SK-N-SH (cell line): Measurements from ENCODE around the gene RIMS4. TPM values are rescaled to one million over a fixed set of nuclear protein-coding genes. Genes with fewer than 3 reads are reported as not detected.

Experiments used
- CTCF ChIA-PET: fragments of 300-600, 350-600 bp; formaldehyde crosslinking; extraction: SDS; loops from one replicate; lab custom pipeline; 2021; lab: Yijun Ruan, JAX
- POLR2A ChIA-PET: fragments of 350-600 bp; sonication (Branson Sonifier 250); formaldehyde crosslinking; extraction: SDS; loops from one replicate; lab custom pipeline; 2020; ENCODE audit warnings: antibody characterized with exemption, inconsistent platforms; lab: Yijun Ruan, JAX
- DNase-seq: peaks from one replicate; pipeline ENCODE4 v3.0.0; 2012
- H2AFZ ChIP-seq: fragments of 200-600 bp; sonication (generic); 2 replicates; pipeline ENCODE4 v1.8.1; 2016; ENCODE audit warnings: antibody characterized with exemption, mild to moderate bottlenecking, low read depth
- H3F3A ChIP-seq: fragments of 200-600 bp; sonication (generic); replicated peaks from 2 replicates; pipeline ENCODE3; 2016; ENCODE audit warnings: antibody characterized with exemption, mild to moderate bottlenecking; ENCODE audit not compliant: insufficient read depth
- H3K27ac ChIP-seq, 2 experiments: fragments of 200-500 bp in 1 of 2; fragments of 200-600 bp in 1 of 2; sonication (Bioruptor generic) in 1 of 2; sonication (generic), shearing (Covaris generic) in 1 of 2; 2 replicates each; pipeline versions ENCODE4 v1.5.1 to v1.6.1; 2014 to 2016; ENCODE audit warnings: low read depth in 2 of 2, inconsistent platforms in 1 of 2, low read length in 1 of 2, mild to moderate bottlenecking in 1 of 2, mixed read lengths in 1 of 2
- H3K27me3 ChIP-seq: fragments of 200-600 bp; sonication (generic), shearing (Covaris generic); 2 replicates; pipeline ENCODE4 v1.6.1; 2016; ENCODE audit warnings: mixed run types; ENCODE audit not compliant: insufficient read depth
- H3K36me3 ChIP-seq, 2 experiments: fragments of 200-500 bp in 1 of 2; fragments of 200-600 bp in 1 of 2; sonication (Bioruptor generic) in 1 of 2; sonication (generic) in 1 of 2; replicated peaks in 1 of 2; 2 replicates each; pipeline versions ENCODE3 to v1.5.1; 2014 to 2016; ENCODE audit warnings: low read length in 1 of 2, mild to moderate bottlenecking in 1 of 2; ENCODE audit not compliant: insufficient read depth in 2 of 2, control insufficient read depth in 1 of 2
- H3K4me1 ChIP-seq, 2 experiments: fragments of 200-500 bp in 1 of 2; fragments of 200-600 bp in 1 of 2; sonication (Bioruptor generic) in 1 of 2; sonication (generic), shearing (Covaris generic) in 1 of 2; 2 replicates each; pipeline versions ENCODE4 v1.5.1 to v1.6.1; 2014 to 2016; ENCODE audit warnings: low read depth in 1 of 2, low read length in 1 of 2, mixed run types in 1 of 2; ENCODE audit not compliant: insufficient read depth in 2 of 2, control insufficient read depth in 1 of 2
- H3K4me2 ChIP-seq: fragments of 200-600 bp; sonication (generic), shearing (Covaris generic); 2 replicates; pipeline ENCODE4 v1.6.1; 2017; ENCODE audit warnings: mixed run types
- H3K4me3 ChIP-seq, 2 experiments: fragments of 200-500 bp in 1 of 2; fragments of 200-600 bp in 1 of 2; sonication (Bioruptor generic) in 1 of 2; sonication (generic), shearing (Covaris generic) in 1 of 2; 2 replicates each; pipeline versions ENCODE4 v1.5.1 to v1.8.1; 2014 to 2016; ENCODE audit warnings: low read depth in 2 of 2, inconsistent platforms in 1 of 2, low read length in 1 of 2, mild to moderate bottlenecking in 1 of 2, mixed read lengths in 1 of 2, moderate library complexity in 1 of 2
- H3K79me2 ChIP-seq: fragments of 200-600 bp; sonication (generic); 2 replicates; pipeline ENCODE4 v1.8.1; 2017; ENCODE audit warnings: mild to moderate bottlenecking; ENCODE audit not compliant: insufficient read depth
- H3K9ac ChIP-seq: fragments of 200-600 bp; sonication (generic); 2 replicates; pipeline ENCODE4 v1.6.1; 2017; ENCODE audit warnings: mixed run types
- H3K9me2 ChIP-seq: fragments of 200-600 bp; sonication (generic); 2 replicates; pipeline ENCODE4 v1.6.1; 2017; ENCODE audit warnings: mixed run types
- H3K9me3 ChIP-seq: fragments of 200-600 bp; sonication (generic); 2 replicates; pipeline ENCODE4 v1.6.1; 2017; ENCODE audit warnings: mixed run types, mild to moderate bottlenecking, moderate library complexity
- H4K20me1 ChIP-seq: fragments of 200-600 bp; sonication (generic); 2 replicates; pipeline ENCODE4 v1.6.1; 2017; ENCODE audit warnings: mild to moderate bottlenecking, mixed run types; ENCODE audit not compliant: insufficient read depth
- EP300 ChIP-seq, 2 experiments: IDR thresholded peaks; 2 replicates each; pipeline versions ENCODE4 v1.4.0 to v1.6.1; 2012; ENCODE audit warnings: borderline replicate concordance in 1 of 2, low read depth in 1 of 2, low read length in 1 of 2
- EZH2phosphoT487 ChIP-seq: fragments of 200-600 bp; sonication (generic); IDR thresholded peaks from 2 replicates; pipeline ENCODE4 v1.6.1; 2017; ENCODE audit warnings: low read depth, mixed run types, mild to moderate bottlenecking, antibody characterized with exemption, moderate library complexity, borderline replicate concordance
- FOXM1 ChIP-seq: IDR thresholded peaks from 2 replicates; pipeline ENCODE4 v1.4.0; 2012; ENCODE audit warnings: low read depth, mild to moderate bottlenecking
- GATA2 ChIP-seq: sonication (generic); formaldehyde crosslinking; IDR thresholded peaks from 2 replicates; pipeline ENCODE4 v1.5.0; 2020; ENCODE audit warnings: mild to moderate bottlenecking, missing genetic modification reagents
- MEF2A ChIP-seq: IDR thresholded peaks from 2 replicates; pipeline ENCODE4 v1.4.0; 2012; ENCODE audit warnings: low read depth, borderline replicate concordance
- NFIC ChIP-seq: IDR thresholded peaks from 2 replicates; pipeline ENCODE4 v1.4.0; 2012; ENCODE audit warnings: borderline replicate concordance
- POLR2AphosphoS5 ChIP-seq: IDR thresholded peaks from 2 replicates; pipeline ENCODE4 v1.6.1; 2012; ENCODE audit warnings: low read depth, low read length
- RCOR1 ChIP-seq: fragments of 150-350 bp; IDR thresholded peaks from 2 replicates; pipeline ENCODE4 v1.6.1; 2017; ENCODE audit warnings: antibody characterized with exemption, low read length
- RXRA ChIP-seq: IDR thresholded peaks from 2 replicates; pipeline ENCODE4 v1.4.0; 2012; ENCODE audit warnings: low read depth, mild to moderate bottlenecking, borderline replicate concordance
- SIN3A ChIP-seq: IDR thresholded peaks from 2 replicates; pipeline ENCODE4 v1.6.1; 2012; ENCODE audit warnings: low read depth, mild to moderate bottlenecking, low read length, moderate library complexity, borderline replicate concordance
- TCF12 ChIP-seq: IDR thresholded peaks from 2 replicates; pipeline ENCODE4 v1.4.0; 2012
- TEAD4 ChIP-seq: IDR thresholded peaks from 2 replicates; pipeline ENCODE4 v1.4.0; 2012; ENCODE audit warnings: mild to moderate bottlenecking, borderline replicate concordance; ENCODE audit not compliant: insufficient read depth
- YY1 ChIP-seq: IDR thresholded peaks from 2 replicates; pipeline ENCODE4 v1.4.0; 2012; ENCODE audit warnings: low read depth, mild to moderate bottlenecking
- WGBS: methylation state at CpG from one replicate; pipeline ENCODE4 v1.1.6; 2017; ENCODE audit warnings: low lambda C conversion rate; 5-methylcytosine and 5-hydroxymethylcytosine counted together
- polyA plus RNA-seq, 3 experiments: library from polyadenylated mRNA; depleted of rRNA; stranded (reverse); fragments of >200 nt; gene quantifications; 2 replicates each; pipeline ENCODE4 v1.2.3, GENCODE V29; 2012
- TF ChIP-seq, protein P1 (sequence below): fragments of 150-350 bp; IDR thresholded peaks from 2 replicates; pipeline ENCODE4 v1.6.1; 2017; ENCODE audit warnings: antibody characterized with exemption, low read length, low read depth, borderline replicate concordance
- TF ChIP-seq, protein P2 (sequence below): IDR thresholded peaks from 2 replicates; pipeline ENCODE4 v1.4.0; 2012; ENCODE audit warnings: low read depth, borderline replicate concordance

RIMS4 gene
- polyA plus RNA-seq, 1 of the 3 experiments (the other 2 are of a cell fraction), result 0.13 TPM

DNA sequence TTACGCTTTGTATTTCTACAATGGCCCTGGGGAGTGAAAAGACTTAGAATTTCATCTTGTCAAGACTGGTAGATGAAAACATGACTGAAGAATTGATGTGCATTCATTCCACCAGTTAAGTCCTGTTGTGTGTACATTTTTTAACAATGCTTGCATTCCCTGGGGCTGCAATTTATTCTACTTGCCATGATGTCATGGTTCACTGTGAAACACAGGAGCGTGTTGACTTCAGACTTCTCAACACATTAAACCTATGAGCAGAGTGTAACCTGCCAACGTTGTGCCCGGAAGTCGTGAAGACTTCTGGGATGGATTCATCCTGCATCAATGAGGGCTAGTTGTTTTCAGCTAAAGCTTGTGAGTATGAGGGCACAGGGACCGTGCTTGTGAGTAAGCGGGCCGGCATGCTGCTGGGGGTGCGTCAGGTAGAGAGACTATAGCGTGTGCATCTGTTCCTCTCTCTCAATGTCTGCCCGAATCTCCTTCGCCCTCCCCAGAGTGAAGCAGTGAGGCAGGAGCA, 26.3 kb upstream of the RIMS4 start:
- no peak overlapping the region for H2AFZ ChIP-seq
- H3K9me2 ChIP-seq, result no peaks in the 10 kb centered on the region
- no peak for TF ChIP-seq POLR2AphosphoS5
- H3K4me1 ChIP-seq, result no peaks in the 10 kb centered on the region; a peak in 1 of 4 replicates
- no peak overlapping the region for H3K27ac ChIP-seq
- no peaks in the 10 kb centered on the region for H3K9me3 ChIP-seq
- WGBS, result 66% methylated on average over 12 of the region's 12 CpGs
- H3K9ac ChIP-seq, result no peak overlapping the region
- no peaks in the 10 kb centered on the region for H3K79me2 ChIP-seq
- ChIA-PET CTCF (interaction anchor here (1.3 to 2.9 kb wide), 2 partner anchors 31 to 51 kb away, joined by 3 to 10 read pairs; no protein-coding TSS in a partner anchor), POLR2A (no interaction called here)
- no peak overlapping the region for H3K4me3 ChIP-seq
- no peaks in the 10 kb centered on the region for H3K36me3 ChIP-seq
- peaks cover 23% of the 10 kb centered on the region for H3K27me3 ChIP-seq
- H4K20me1 ChIP-seq, result no peaks in the 10 kb centered on the region
- no peaks in the 10 kb centered on the region for H3F3A ChIP-seq
- DNase-seq, result no peak
- H3K4me2 ChIP-seq, result no peak overlapping the region

DNA sequence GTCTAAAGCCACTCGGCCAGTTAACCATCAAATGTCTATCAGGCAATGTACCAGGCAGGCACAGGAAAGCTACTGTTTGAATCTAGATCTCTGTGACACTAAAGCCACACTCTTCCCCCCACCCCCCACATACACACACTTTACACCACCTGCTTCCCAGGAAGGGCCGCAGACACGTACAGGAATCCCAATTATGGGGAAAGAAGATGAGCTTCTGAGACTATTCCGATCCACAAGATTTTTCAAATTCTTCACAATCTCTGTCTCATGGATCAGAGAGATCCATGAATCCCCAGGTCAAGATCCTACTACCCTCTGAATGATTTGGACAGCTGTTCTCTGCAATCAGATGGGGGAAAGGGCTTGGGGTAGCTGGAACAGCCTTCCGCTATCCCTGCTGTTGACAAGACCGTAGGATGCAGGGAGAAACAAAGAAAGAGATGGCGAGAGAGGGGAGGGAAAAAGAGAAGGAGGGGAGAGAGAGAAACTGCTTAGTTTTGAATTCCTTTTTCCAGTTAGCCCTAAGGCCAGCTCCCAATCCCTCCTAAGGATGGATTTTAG, 25.4 kb upstream of the RIMS4 start:
- no peak overlapping the region for H3K4me3 ChIP-seq
- WGBS, result 60% methylated on average over 7 of the region's 7 CpGs

More for the DNA sequence above, 25.4 kb upstream of the RIMS4 start:
- Histone ChIP-seq H3K36me3 (no peaks in the 10 kb centered on the region), H3F3A (no peaks in the 10 kb centered on the region), H3K9me3 (no peaks in the 10 kb centered on the region), H3K27ac (no peak overlapping the region), H3K9ac (no peak overlapping the region), H3K27me3 (peaks cover 23% of the 10 kb centered on the region), H3K4me2 (no peak overlapping the region), H4K20me1 (no peaks in the 10 kb centered on the region), H3K9me2 (no peaks in the 10 kb centered on the region), H3K4me1 (no peaks in the 10 kb centered on the region; a peak in 1 of 4 replicates), H2AFZ (no peak overlapping the region), H3K79me2 (no peaks in the 10 kb centered on the region)
- no peak for DNase-seq
- CTCF ChIA-PET, result interaction anchor here (1.3 to 2.9 kb wide), 2 partner anchors 32 to 50 kb away, joined by 3 to 10 read pairs; no protein-coding TSS in a partner anchor
- POLR2A ChIA-PET, result no interaction called here
- TF ChIP-seq, protein P1, sequence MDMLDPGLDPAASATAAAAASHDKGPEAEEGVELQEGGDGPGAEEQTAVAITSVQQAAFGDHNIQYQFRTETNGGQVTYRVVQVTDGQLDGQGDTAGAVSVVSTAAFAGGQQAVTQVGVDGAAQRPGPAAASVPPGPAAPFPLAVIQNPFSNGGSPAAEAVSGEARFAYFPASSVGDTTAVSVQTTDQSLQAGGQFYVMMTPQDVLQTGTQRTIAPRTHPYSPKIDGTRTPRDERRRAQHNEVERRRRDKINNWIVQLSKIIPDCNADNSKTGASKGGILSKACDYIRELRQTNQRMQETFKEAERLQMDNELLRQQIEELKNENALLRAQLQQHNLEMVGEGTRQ, result no peak
- TF ChIP-seq RXRA, result no peak
- TF ChIP-seq NFIC, result no peak
- TF ChIP-seq TEAD4, result no peak
- no peak for TF ChIP-seq TCF12
- TF ChIP-seq MEF2A, result no peak
- no peak for TF ChIP-seq YY1
- no peak for TF ChIP-seq EZH2phosphoT487
- no peak for TF ChIP-seq SIN3A
- no peak for TF ChIP-seq EP300 (IDR thresholded peaks at IDR 0.05; ENCODE audit: borderline replicate concordance in 1 of 2, low read depth in 1 of 2, low read length in 1 of 2)
- no peak for TF ChIP-seq FOXM1
- TF ChIP-seq RCOR1, result no peak
- TF ChIP-seq GATA2 (CRISPR knock-in tag), result no peak
- TF ChIP-seq, protein P2, sequence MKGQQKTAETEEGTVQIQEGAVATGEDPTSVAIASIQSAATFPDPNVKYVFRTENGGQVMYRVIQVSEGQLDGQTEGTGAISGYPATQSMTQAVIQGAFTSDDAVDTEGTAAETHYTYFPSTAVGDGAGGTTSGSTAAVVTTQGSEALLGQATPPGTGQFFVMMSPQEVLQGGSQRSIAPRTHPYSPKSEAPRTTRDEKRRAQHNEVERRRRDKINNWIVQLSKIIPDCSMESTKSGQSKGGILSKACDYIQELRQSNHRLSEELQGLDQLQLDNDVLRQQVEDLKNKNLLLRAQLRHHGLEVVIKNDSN, result no peak
